AG04450 (cell line): ENCODE measurements around the gene CNIH2. TPM values are rescaled to one million over a fixed set of nuclear protein-coding genes. Genes with fewer than 3 reads are reported as not detected.

Source experiments
- CTCF ChIA-PET: fragments of 300-600, 350-600 bp; formaldehyde crosslinking; extraction: SDS; loops from one replicate; lab custom pipeline; 2022; ENCODE audit warnings: antibody characterized with exemption, inconsistent platforms; lab: Charles Lee
- POLR2A ChIA-PET: fragments of 350-600 bp; formaldehyde crosslinking; extraction: SDS; loops from one replicate; lab custom pipeline; 2021; ENCODE audit warnings: antibody characterized with exemption, inconsistent platforms; lab: Yijun Ruan, JAX
- DNase-seq: peaks from one replicate; pipeline ENCODE4 v3.0.0-alpha.2; 2011; ENCODE audit warnings: low read depth, low spot score
- H3K27ac ChIP-seq: one replicate; pipeline ENCODE4 v1.5.1; 2012; ENCODE audit warnings: low read depth, low read length, control low read depth
- H3K27me3 ChIP-seq: one replicate; pipeline ENCODE4 v1.6.0; 2012; ENCODE audit warnings: low read length; ENCODE audit not compliant: control insufficient read depth, insufficient read depth
- H3K4me3 ChIP-seq: 2 replicates; pipeline ENCODE4 v1.5.1; 2011; ENCODE audit warnings: mild to moderate bottlenecking, low read depth, low read length, control low read depth
- H3K9me3 ChIP-seq: 2 replicates; pipeline ENCODE4 v1.5.1; 2012; ENCODE audit warnings: low read length; ENCODE audit not compliant: control insufficient read depth, insufficient read depth
- CTCF ChIP-seq: IDR thresholded peaks from 2 replicates; pipeline ENCODE4 v1.5.1; 2011; ENCODE audit warnings: low read depth, low read length, control low read depth, inconsistent platforms
- polyA plus RNA-seq: library from polyadenylated mRNA; depleted of rRNA; stranded (reverse); fragments of >200 nt; gene quantifications from 2 replicates; pipeline ENCODE4 v1.2.3, GENCODE V29; 2011

CNIH2 gene
- polyA plus RNA-seq, 1 experiment: 2.8 TPM

- CTCF ChIA-PET: no interaction called here
Observed at GRCh38 chr11:66262696-66263095, 15.3 kb upstream of the CNIH2 start.

DNA sequence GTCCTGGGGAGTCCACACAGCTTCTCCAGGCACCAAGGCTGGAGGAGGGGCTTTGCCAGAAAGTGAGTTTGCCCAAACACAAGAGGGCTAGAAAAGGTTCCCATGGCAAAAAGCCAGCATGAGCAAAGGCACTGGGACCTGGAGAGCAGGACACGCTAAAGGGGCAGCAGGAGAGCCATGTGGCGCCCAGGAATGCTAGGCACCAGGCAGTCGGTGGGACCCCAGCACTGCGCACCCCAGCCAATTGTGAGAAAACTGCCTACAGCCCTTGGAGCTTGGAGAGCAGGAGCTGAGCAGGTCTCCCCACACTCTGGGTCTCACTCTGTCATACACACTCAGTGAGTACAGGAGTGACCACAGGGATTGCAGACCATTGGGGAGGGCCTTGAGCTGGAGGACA lies 14.7 kb upstream of the CNIH2 start:
- Histone ChIP-seq H3K27me3 (no peaks in the 10 kb centered on the region), H3K4me3 (no peak overlapping the region), H3K27ac (no peak overlapping the region), H3K9me3 (no peaks in the 10 kb centered on the region)
- POLR2A ChIA-PET: interaction anchor here (0.6 to 1.0 kb wide), 2 partner anchors 26 kb away, joined by 3 read pairs; partner anchors contain the start of gene YIF1A
- TF ChIP-seq CTCF: no peak
- DNase-seq: no peak
- CTCF ChIA-PET: no interaction called here

More at GRCh38 chr11:66262696-66263095, 15.3 kb upstream of the CNIH2 start:
- POLR2A ChIA-PET: interaction anchor here (0.6 to 1.0 kb wide), 2 partner anchors 26 kb away, joined by 3 read pairs; partner anchors contain the start of gene YIF1A
- no peak for TF ChIP-seq CTCF
- Histone ChIP-seq H3K9me3 (no peaks in the 10 kb centered on the region; the same call in 1 of the 2 replicates), H3K27me3 (no peaks in the 10 kb centered on the region), H3K27ac (no peak overlapping the region), H3K4me3 (no peak overlapping the region)
- DNase-seq: no peak

DNA sequence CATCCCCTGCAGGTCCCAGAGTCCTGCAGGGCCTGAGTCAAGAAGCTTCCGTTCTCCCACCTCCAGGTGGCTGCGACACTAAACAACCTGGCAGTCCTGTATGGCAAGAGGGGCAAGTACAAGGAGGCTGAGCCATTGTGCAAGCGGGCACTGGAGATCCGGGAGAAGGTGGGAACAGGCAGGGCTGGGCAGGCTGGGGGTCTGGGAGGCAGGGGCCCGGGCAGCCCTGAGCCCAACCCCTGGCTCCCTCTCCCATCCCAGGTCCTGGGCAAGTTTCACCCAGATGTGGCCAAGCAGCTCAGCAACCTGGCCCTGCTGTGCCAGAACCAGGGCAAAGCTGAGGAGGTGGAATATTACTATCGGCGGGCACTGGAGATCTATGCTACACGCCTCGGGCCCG lies 14.2 kb upstream of the CNIH2 start:
- H3K27me3 ChIP-seq: no peaks in the 10 kb centered on the region
- no peaks in the 10 kb centered on the region for H3K9me3 ChIP-seq
- POLR2A ChIA-PET: interaction anchor here (1.0 kb wide), 1 partner anchor 25 kb away, joined by 3 read pairs; the partner anchor contains the start of gene YIF1A
- no peak for DNase-seq
- CTCF ChIA-PET: no interaction called here
- H3K4me3 ChIP-seq: no peak overlapping the region
- no peak overlapping the region for H3K27ac ChIP-seq
- TF ChIP-seq CTCF: no peak

DNA sequence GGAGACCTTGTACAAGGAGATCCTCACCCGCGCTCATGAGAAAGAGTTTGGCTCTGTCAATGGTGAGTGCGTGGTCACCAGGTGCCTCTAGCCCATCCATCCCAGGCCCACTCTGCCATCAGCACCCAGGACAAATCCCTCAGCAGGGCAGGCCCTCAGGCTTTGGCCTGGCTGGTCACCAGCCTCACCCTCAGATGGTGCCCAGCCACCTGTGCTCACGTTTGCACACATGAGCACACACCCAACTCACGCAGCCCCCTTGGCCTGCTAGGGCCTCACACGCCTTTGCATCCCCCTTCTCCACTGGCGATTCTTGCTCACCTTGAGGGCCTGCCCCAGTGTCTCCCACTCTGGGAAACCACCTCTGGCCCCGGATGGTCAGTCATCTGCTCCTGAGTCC lies 13.6 kb upstream of the CNIH2 start:
- H3K27me3 ChIP-seq: no peaks in the 10 kb centered on the region
- no peak overlapping the region for H3K27ac ChIP-seq
- H3K4me3 ChIP-seq: no peak overlapping the region
- no peak for TF ChIP-seq CTCF
- ChIA-PET CTCF (no interaction called here), POLR2A (interaction anchor here (0.6 kb wide), 1 partner anchor 48 kb away, joined by 3 read pairs; no protein-coding TSS in a partner anchor)
- H3K9me3 ChIP-seq: peaks cover 3% of the 10 kb centered on the region; the same call in 1 of the 2 replicates
- no peak for DNase-seq

DNA sequence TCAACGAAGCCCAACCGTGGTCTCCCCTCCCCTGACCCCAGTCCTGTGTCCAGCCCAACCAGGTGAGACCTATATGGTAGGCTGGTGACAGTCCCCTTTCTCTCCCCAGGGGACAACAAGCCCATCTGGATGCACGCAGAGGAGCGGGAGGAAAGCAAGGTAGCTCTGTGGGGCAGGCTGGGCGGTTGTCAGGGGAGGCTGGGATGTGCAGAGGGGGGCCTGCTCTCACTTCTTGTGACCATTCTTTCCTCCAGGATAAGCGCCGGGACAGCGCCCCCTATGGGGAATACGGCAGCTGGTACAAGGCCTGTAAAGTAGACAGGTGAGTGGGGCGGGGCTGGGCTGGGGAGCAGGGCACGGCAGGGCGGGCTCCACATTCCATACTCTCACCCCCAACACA lies 13.1 kb upstream of the CNIH2 start:
- ChIA-PET POLR2A (interaction anchor here (0.6 kb wide), 1 partner anchor 48 kb away, joined by 3 read pairs; no protein-coding TSS in a partner anchor), CTCF (no interaction called here)

More for the DNA sequence above, 13.1 kb upstream of the CNIH2 start:
- H3K9me3 ChIP-seq: peaks cover 3% of the 10 kb centered on the region; the same call in 1 of the 2 replicates
- TF ChIP-seq CTCF: 0 out of 2 replicates have a peak, but pooled peaks have one; percentile 28
- DNase-seq: no peak
- H3K27me3 ChIP-seq: no peaks in the 10 kb centered on the region
- H3K27ac ChIP-seq: no peak overlapping the region
- H3K4me3 ChIP-seq: no peak overlapping the region
